GM18909 (cell line): Measurements from ENCODE around the gene BACH2.
"Not testable (repeated sequence)": the region's sequence is repeated elsewhere in the genome, so short reads cannot be mapped to it uniquely, and the experiment has no call there.

Experiments used
- ATAC-seq: cut with Tn5 transposase; IDR thresholded peaks from one replicate; pipeline ENCODE4 v1.9.1; 2021; ENCODE audit warnings: mild to moderate bottlenecking; ENCODE audit not compliant: unreplicated experiment, poor library complexity

BACH2 gene

GRCh38 chr6:90079560-90080490 lies 216.8 kb downstream of the BACH2 start:
- ATAC-seq, result no peak

- ATAC-seq, result no peak
These were observed 217.9 kb downstream of the BACH2 start for GRCh38 chr6:90078513-90079289.

- ATAC-seq, result no peak
These were observed 219.9 kb downstream of the BACH2 start for GRCh38 chr6:90076511-90077415.

- no peak for ATAC-seq
These were observed 222.3 kb downstream of the BACH2 start for GRCh38 chr6:90074161-90074850.

GRCh38 chr6:90072935-90073464 lies 223.6 kb downstream of the BACH2 start:
- ATAC-seq, result no peak

GRCh38 chr6:90072501-90072900 lies 224.1 kb downstream of the BACH2 start:
- ATAC-seq, result no peak

- ATAC-seq, result no peak
These were observed 227.7 kb downstream of the BACH2 start for GRCh38 chr6:90068703-90069523.

- no peak for ATAC-seq
These were observed 228.4 kb downstream of the BACH2 start for GRCh38 chr6:90068264-90068663.

- no peak for ATAC-seq
These were observed 229.9 kb downstream of the BACH2 start for GRCh38 chr6:90066697-90067096.

GRCh38 chr6:90065173-90065572 lies 231.5 kb downstream of the BACH2 start:
- ATAC-seq, result no peak

GRCh38 chr6:90062667-90063066 lies 234.0 kb downstream of the BACH2 start:
- no peak for ATAC-seq

- ATAC-seq, result no peak
These were observed 234.6 kb downstream of the BACH2 start for GRCh38 chr6:90062051-90062450.

GRCh38 chr6:90059178-90059577 lies 237.5 kb downstream of the BACH2 start:
- not testable (repeated sequence) for ATAC-seq

GRCh38 chr6:90055924-90056323 lies 240.7 kb downstream of the BACH2 start:
- not testable (repeated sequence) for ATAC-seq

GRCh38 chr6:90054193-90054592 lies 242.4 kb downstream of the BACH2 start:
- ATAC-seq, result not testable (repeated sequence)

- ATAC-seq, result no peak
These were observed 243.0 kb downstream of the BACH2 start for GRCh38 chr6:90053614-90054013.

- no peak for ATAC-seq
These were observed 247.3 kb downstream of the BACH2 start for GRCh38 chr6:90049295-90049694.

GRCh38 chr6:90048206-90048967 lies 248.3 kb downstream of the BACH2 start:
- ATAC-seq, result no peak
